Daoy (cell line): ENCODE data around the gene RPS6KC1. TPM values are rescaled to one million over a fixed set of nuclear protein-coding genes. Genes with fewer than 3 reads are reported as not detected.
"Not testable (repeated sequence)": the region's sequence is repeated elsewhere in the genome, so short reads cannot be mapped to it uniquely, and the experiment has no call there.

Source experiments
- DNase-seq: peaks from one replicate; pipeline ENCODE4 v3.0.0-alpha.2; 2015; ENCODE audit warnings: low read depth
- total RNA-seq: library from RNA; depleted of rRNA; stranded (reverse); fragments of >200 nt; shearing (Covaris generic); gene quantifications from 2 replicates; pipeline ENCODE4 v1.2.3, GENCODE V29; 2014

The RPS6KC1 gene
- total RNA-seq, 1 experiment from 2014 or later = 17.0 TPM

DNA sequence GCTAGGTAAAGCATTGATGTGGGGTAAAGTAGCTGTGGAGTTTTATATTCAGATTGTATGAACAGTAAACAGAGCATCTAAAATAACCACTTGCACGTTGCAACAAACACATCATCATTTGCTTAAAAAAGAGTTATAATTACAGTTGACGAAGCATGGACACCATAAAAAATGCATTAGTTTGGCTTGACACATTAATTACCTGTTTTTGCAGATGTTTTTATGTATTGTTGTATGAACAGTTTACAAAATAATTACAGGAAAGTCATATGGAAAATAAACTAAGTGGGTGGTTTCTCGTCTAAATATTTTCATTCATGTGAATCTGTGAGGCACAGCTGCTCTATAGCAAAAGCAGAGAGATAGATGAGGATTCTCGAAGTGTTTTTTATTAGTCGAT is 108.3 kb downstream of the RPS6KC1 start:
- no peak for DNase-seq

DNA sequence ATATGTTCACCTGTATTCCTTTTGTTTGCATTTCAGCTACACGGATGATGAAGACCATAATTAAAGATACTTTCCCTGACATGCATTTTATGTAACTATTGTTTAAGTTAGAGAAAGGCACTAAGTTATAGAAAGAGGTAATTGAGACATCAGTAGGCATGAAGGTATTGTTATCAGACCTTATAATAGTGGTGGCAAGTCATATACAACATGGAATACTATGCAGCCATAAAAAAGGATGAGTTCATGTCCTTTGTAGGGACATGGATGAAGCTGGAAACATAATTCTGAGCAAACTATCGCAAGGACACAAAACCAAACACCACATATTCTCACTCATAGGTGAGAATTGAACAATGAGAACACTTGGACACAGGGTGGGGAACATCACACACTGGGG is 109.4 kb downstream of the RPS6KC1 start:
- DNase-seq = not testable (repeated sequence)

DNA sequence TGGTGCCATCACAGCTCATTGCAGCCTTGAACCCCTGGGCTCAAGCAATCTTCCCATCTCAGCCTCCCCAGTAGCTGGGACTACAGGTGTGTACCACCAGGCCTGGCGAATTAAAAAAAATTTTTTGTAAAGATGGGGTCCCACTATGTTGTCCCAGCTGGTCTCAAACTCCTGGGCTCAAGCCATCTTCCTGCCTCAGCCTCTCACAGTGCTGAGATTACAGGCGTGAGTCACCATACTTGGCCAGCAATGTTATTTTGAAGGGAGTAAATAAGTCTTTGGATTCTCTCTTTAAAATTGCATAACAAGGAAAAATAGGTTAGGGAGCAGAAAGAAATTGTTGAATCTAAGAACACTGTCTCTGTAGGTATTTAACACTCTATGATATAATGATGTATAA is 111.3 kb downstream of the RPS6KC1 start:
- peak; percentile 18 for DNase-seq

DNA sequence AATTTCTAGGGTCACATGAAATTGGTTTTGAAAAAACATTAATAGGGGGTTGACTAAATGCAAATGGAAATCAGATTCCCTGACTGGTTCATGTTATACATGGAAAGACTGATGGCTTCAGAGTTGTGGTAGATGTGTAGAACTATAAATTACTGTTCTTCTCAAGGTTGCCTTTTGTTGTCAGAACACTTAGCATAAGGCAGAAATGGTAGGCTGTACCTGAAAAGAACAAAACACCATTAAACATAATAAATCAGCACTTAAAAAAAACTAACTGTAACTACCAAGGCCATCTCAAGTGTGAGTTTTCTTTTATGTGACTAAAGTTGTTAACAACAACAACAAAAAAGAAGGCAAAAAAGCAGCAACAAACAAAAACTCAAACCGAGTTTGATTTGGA is 111.8 kb downstream of the RPS6KC1 start:
- no peak for DNase-seq

DNA sequence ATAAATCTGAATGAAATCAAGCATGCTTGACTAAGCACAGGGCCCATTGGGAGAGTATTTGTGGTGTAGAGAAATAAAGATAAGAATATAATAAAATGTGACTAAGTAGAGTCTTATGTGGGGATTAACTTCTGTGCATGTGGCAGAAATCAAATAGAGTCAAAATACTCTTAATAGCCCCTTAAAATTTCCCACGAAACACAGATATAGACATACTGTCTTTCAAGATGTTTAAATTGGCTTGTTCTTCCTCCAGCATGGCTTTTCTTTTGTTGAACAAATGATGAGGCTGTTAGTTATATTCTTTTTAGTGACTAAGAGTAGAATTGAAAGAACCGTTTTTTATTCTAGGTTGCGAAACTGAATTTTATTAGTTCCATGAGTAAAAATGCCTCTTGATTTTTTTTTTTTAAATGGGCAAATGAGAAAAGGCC is 112.3 kb downstream of the RPS6KC1 start:
- no peak for DNase-seq

DNA sequence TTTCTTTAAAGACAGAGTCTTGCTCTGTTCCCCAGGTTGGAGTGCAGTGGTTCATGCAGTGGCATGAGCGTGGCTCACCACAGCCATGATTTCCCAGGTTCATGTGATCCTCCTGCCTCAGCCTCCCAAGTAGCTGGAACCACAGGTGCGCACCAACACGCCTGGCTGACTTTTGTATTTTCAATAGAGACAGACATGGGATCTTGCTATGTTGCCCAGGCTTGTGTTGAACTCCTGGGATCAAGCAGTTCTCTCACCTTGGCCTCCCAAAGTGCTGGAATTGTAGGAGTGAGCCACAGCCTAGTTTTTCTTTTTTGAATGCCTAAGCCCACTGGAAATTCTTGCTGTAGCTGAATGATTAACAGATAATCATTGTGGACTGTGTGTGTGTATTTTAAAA is 113.5 kb downstream of the RPS6KC1 start:
- DNase-seq = no peak

DNA sequence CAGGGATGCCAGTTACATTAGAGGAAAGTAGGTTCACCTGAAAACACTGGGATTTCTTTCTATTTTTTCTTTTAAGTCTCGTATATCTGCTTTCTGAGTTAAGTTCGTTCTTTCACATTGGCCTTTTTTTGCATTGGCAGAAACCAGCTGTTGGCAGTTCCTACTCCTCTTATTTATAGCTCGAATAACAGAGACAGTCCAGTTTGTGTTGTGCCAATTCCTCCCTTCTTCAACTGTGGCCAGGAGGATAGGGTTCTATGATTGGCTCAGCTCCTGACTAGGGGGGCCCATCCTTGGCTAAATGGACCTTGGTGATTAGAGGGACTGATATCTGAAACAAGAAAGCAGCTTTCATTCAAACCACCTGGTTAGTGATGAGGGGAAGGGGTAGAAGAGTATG is 115.8 kb downstream of the RPS6KC1 start:
- DNase-seq = no peak

DNA sequence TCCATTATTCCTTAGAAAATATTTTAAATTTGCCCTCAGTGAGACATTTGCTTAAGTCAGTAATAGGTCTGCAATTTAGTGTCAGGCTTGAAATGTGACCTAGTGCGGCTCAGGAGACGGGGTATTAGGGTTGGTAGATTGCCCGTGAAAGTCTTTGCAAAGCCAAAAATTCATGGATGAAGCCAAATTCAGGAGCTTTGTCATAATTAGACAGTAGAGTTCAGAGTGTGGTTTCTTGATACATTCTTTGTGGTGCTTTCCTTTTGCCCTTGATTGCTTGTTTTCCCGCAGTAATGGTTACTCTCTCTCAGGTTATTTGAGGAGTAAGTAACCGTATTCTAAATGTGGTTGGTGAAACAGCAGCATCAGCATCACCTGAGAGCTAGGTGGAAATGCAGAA is 120.7 kb downstream of the RPS6KC1 start:
- no peak for DNase-seq

DNA sequence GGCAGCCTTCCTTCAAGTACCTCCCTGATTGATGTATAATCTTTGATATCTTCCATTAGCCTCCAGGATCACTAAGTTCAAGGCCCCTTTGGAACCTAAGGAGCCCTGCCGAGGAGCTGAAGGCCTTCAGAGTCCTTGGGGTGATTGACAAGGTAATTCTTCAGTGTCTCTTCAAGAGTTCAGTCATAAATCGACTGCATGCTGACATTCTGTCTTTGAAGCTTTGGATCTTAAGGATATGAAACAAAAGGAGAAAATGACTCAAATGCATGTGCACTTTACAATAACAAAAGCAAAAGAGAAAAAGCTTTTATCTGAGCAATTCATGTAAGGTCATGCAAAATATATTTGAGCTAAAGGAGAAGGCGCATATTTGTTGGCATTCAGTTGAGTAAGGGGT is 125.3 kb downstream of the RPS6KC1 start:
- no peak for DNase-seq

DNA sequence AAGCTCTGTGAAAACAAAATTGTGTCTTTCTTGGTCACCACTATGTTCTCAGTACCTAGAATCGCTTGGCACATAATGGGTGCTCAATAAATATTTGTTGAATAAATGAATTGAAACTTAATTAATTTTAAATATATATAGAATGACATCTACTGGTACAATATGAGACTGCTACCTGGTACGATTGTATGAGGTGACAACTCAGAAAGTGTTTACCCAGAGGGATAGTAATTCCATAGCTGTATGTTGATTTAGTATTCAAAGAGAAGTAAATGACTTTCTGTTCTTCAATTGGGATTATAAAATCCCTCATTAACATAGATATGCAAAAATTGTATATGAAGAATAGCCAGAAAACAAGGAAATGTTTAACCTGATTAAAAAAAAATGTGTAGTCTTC is 128.7 kb downstream of the RPS6KC1 start:
- no peak for DNase-seq

DNA sequence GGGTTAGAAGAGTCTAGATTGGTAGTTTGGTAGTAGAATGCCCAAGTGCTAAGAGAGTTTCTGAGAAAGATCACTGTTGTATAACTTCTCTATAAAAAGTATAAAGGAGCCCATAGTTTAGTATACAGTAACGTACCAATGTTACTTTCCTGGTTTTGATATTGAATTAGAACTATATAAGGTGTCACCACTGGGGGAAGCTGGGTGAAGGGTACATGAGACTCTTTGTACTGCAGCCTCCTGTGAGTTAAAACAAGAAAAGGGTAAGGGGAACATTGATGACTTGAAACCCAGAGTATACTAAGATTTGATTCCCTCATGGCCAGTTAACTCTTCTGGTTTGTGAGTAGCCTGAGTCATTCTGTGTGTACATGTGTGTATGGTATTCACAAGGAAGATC is 129.8 kb downstream of the RPS6KC1 start:
- no peak for DNase-seq

DNA sequence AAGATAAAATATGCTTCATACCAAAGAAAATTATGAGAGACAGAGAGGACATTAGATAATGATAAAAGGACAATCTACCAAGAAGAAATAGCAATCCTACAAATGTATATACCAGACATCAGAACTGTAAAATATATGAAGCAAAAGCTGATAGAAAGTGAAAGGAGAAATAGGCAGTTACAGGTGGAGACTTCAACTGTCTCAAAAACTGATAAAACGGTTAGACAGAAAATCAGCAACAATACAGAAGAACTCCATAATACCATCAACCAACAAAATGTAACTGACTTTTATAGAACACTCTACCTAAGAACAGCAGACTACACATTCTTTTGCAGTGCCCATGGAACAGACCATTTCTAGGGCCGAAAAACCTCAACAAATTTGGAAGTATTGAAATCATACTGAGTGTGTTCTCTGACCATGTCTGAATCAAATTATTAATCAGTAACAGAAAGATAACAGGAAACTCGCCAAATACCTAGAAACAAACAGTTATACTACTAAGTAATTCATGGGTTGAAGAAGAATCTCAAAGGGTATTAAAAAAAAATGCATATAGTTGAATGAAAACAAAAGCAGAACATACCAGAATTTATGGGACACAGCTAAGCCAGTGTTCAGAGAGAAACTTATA is 132.1 kb downstream of the RPS6KC1 start:
- DNase-seq = no peak

DNA sequence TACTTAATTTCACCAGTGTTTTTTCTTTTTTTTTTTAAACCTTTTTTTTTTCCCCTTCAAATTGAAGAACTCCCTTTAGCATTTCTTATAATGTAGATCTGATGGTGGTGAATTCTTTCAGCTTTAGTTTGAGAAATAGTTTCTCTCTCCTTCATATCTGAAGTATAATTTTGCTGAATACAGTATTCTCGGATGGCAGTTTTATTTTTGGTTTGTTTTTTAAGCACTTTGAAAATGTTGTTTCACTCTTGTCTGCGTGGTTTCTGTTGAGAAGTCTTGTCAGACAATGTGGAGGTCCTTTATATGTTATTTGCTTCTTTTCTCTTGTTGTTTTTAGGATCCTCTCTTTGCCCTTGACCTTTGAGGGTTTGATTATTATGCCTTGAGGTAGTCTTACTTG is 135.1 kb downstream of the RPS6KC1 start:
- no peak for DNase-seq

DNA sequence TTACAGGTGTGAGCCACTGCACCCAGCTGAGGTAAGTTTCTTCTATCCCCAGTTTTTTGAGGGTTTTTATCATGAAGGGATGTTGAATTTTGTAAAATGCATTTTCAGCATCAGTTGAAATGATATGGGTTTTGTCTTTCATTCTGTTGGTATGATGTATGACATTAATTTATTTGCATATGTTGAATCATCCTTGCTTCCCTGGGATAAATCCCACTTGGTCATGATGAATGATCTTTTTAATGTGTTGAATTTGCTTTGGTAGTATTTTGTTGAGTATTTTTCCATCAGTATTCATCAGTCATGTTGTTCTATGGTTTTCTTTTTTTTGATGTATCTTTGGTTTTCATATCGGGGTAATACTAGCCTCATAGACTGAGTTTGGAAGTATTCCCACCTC is 141.0 kb downstream of the RPS6KC1 start:
- no peak for DNase-seq

DNA sequence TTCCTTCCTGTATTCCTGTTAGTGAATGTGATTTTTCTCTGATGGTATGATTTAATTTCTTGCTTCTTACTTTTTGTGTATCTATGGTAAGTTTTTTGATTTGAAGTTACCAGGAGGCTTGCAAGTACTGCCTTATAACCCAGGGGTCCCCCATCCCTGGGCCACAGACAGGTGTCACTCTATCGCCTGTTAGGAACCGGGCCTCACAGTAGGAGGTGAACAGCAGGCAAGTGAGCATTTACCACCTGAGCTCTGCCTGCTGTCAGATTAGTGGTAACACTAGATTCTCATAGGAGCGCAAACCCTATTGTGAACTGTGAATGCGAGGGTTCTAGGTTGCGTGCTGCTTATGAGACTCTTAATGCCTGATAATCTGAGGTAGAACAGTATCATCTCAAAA is 143.3 kb downstream of the RPS6KC1 start:
- DNase-seq = no peak

DNA sequence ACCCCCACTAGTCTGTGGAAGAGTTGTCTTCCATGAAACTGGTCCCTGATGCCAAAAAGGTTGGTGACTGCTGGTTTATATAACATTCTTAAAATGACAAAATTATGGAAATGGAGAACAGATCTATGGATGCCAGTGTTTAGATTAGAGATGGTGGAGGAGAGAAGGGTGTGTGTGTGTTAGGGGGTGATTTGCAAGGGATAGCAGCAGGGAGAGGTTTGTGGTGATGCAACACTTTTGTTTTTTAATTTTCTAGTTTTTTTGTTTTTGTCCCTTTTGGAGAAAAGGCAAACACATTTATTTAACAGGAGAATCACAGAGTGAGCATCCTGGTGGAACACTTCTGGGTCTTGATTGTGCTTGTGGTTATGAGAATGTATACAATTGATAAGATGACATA is 143.8 kb downstream of the RPS6KC1 start:
- DNase-seq = no peak

DNA sequence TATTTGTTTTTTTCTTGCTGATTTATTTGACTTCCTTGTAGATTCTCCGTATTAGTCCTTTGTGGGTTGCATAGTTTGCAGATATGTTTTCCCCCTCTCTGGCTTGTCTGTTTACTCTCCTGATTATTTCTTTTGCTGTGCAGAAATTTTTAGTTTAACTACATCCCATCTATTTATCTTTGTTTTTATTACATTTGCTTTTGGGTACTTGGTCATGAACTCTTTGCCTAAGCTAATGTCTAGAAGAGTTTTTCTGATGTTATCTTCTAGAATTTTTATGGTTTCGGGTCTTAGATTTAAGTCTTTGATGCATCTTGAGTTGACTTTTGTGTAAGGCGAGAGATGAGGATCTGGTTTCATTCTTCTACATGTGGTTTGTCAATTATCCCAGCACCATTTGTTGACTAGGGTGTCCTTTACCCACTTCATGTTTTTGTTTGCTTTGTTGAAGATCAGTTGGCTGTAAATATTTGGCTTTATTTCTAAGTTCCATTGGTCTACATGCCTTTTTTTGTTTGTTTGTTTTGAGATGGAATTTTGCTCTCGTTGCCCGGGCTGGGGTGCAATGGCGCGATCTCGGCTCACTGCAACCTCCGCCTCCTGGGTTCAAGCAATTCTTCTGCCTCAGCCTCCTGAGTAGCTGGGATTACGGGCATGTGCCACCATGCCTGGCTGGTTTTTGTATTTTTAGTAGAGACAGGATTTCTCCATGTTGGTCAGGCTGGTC is 145.4 kb downstream of the RPS6KC1 start:
- DNase-seq = not testable (repeated sequence)

DNA sequence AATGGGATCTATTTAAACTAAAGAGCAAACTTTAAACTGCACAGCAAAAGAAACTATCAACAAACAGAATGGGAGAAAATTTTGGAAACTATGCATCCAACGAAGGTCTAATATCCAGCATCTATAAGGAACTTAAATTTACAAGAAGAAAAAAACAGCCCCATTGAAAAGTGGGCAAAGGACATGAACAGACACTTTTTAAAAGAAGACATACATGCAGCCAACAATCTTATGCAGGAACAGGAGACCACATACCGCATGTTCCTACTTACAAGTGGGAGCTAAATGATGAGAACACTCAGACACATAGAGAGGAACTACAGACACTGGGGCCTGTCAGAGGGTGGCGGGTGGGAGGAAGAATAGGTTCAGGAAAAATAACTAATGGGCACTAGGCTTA is 149.6 kb downstream of the RPS6KC1 start:
- DNase-seq = no peak

DNA sequence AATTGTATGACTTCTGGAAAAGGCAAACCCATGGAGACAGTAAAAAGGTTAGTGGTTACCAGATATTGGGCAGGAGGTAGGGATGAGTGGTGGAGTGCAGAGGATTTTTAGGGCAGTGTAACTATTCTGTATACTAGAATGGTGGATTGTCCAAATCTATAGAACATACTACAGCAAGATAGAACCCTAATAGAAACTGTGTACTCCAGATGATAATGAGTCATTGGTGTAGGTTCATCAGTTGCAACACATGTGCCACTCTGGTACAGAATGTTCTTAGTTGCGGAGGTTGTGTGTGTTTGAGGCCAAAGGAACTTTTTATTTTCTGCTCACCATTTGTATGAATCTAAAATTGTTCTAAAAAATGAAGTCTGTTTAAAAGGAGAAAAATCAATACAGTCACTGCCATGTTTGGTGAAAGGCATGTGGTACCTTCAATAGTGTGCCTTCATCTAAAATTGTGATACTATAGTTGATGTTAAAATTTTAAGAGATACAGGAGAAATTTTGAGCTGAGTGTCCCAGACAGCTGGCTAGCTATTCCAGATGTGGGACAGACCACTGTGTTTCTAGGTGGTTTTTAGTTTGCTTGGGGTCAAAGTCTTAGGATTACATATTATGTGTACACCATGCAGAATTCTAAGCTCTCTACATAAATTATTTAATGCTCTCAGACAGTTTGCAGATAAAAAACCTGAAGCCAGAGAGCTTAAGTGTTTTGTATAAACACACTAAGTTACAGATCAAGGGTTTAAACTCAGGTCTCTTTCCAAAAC is 150.5 kb downstream of the RPS6KC1 start:
- no peak for DNase-seq

DNA sequence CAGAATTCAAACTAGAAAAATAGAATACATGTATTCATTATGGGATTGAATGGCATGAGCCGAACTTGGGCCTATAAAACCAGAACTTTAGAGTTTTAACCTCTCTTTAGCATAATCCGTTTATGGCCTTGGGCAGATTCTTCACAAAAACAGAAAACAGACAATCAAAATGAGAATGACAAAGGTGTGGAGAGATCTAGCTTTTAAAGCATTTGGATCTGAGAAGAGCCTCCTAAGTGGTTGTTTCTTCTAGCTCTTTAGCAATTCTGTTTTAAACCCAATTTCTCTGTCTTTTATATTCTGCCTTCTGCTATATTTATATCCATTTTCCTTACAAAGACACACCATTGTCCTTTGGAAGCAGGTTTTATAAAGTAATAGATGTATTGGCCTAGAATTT is 160.2 kb downstream of the RPS6KC1 start:
- DNase-seq = no peak

DNA sequence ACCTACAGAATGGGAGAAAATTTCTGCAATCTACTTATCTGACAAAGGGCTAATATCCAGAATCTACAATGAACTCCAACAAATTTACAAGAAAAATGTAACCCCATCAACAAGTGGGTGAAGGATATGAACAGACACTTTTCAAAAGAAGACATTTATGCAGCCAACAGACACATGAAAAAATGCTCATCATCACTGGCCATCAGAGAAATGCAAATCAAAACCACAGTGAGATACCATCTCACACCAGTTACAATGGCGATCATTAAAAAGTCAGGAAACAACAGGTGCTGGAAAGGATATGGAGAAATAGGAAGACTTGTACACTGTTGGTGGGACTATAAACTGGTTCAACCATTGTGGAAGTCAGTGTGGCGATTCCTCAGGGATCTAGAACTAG is 168.0 kb downstream of the RPS6KC1 start:
- not testable (repeated sequence) for DNase-seq

DNA sequence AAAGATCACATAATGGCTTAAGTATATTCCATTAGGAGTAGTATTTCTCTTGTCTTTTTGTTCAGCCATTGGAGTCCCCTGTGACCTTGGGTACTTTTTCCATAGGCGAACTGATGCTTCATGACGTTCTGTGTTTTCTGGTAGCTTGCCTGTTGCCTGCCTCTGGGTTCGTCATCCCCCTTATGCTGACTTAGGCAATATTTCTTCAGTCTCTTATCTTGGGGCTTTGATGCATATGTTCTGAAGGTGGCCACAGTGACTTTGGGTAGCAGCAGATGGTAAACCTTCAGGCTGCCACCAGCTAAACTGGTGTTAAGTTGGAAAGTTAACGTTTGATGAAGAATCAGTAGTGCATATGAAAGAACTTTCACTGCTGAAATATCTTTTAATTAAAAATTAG is 170.2 kb downstream of the RPS6KC1 start:
- DNase-seq = no peak

DNA sequence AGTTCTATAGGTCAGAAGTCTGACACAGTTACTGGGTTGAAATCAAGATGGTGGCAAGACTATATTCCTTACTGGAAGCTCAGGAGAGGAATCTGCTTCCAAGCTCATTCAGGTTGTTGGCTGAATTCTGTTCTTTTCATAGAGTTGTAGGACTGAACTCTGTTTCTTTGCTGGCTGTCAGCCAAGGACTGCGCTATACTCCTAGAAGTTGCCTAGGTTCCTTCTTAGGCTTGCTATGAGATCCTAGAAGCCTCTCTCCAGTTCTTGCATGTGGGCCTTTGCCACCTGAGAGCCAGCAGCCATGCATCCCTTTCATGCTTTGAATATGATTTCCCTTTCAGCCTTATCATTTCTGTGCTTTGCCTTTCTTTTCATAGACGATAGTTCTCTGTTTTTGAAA is 176.4 kb downstream of the RPS6KC1 start:
- DNase-seq = no peak
